ENCODE measurements around the gene CPNE8.

Gene CPNE8

DNA sequence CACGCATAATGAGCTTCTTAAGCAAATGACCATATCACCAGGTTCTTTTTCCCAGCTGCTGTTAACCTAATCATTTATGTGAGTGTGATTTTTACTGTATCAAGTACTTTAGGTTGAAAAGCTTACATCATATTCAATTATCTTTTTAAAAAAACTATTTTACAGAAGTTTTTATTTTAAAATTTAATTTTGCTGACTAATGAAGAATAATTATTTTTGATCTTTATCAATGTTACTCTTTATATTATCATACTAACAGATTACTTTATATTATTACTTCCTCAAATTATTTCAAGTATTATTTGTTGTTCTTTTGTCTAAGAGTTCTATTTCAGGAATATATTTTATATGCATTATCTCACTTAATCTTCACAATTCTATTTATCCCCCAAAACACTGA is 236.3 kb downstream of the CPNE8 start:
- no peak overlapping the region for H3K27ac ChIP-seq
- no peaks in the 10 kb centered on the region for H3K4me1 ChIP-seq
- no peak overlapping the region for H3K4me2 ChIP-seq (ENCODE audit: low read length)
- H3K79me2 ChIP-seq, result no peaks in the 10 kb centered on the region
- no peak overlapping the region for H2AFZ ChIP-seq
- no peak for TF ChIP-seq CTCF (IDR thresholded peaks at IDR 0.05)
- no peaks in the 10 kb centered on the region for H3K9me3 ChIP-seq (ENCODE audit: control insufficient read depth, low read length)
- no peak overlapping the region for H3K4me3 ChIP-seq (ENCODE audit: low read depth, low read length)
- H3K27me3 ChIP-seq (ENCODE audit: control insufficient read depth, insufficient read depth, low read length), result no peaks in the 10 kb centered on the region
- H3K9ac ChIP-seq, result no peak overlapping the region
- no peaks in the 10 kb centered on the region for H3K36me3 ChIP-seq (ENCODE audit: control insufficient read depth, insufficient read depth, low read length)

- H3K4me1 ChIP-seq, result no peaks in the 10 kb centered on the region
- H3K4me3 ChIP-seq (ENCODE audit: low read depth, low read length), result no peak overlapping the region
- no peaks in the 10 kb centered on the region for H3K27me3 ChIP-seq (ENCODE audit: control insufficient read depth, insufficient read depth, low read length)
- H3K79me2 ChIP-seq, result no peaks in the 10 kb centered on the region
- no peaks in the 10 kb centered on the region for H3K9me3 ChIP-seq (ENCODE audit: control insufficient read depth, low read length)
- TF ChIP-seq CTCF (IDR thresholded peaks at IDR 0.05), result no peak
- H3K4me2 ChIP-seq (ENCODE audit: low read length), result no peak overlapping the region
- H3K36me3 ChIP-seq (ENCODE audit: control insufficient read depth, insufficient read depth, low read length), result no peaks in the 10 kb centered on the region
- H3K27ac ChIP-seq, result no peak overlapping the region
- no peak overlapping the region for H3K9ac ChIP-seq
- H2AFZ ChIP-seq, result no peak overlapping the region
These were observed 239.0 kb downstream of the CPNE8 start for GRCh38 chr12:38666425-38666824.

DNA sequence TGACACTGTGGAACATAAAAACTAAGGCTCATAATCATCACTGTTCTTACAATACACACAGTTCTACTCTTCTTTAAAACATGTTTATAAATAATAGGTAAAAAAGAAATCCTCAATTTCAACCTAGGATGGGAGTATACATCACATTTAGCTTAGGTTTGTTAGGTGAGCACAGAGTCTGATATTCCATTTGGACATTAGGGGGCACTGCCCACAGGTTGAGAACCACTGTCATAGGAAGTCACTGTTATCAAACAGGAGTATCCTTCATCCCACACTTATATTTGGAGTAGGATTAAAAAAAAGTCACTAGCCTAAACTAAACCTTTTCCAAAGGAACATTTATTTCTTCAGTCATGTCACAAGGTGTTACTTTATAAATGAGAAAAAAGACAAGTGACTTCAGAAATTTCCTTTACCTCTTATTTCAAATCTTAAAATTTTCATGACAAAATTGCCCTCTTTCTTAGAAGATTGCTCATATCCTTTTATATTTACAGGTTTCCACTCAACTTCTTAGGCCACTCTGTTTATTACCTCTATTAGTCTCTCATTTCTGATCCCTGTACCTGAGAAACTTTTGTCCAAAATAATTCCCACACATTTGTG is 240.6 kb downstream of the CPNE8 start:
- H3K4me2 ChIP-seq (ENCODE audit: low read length), result no peak overlapping the region

DNA sequence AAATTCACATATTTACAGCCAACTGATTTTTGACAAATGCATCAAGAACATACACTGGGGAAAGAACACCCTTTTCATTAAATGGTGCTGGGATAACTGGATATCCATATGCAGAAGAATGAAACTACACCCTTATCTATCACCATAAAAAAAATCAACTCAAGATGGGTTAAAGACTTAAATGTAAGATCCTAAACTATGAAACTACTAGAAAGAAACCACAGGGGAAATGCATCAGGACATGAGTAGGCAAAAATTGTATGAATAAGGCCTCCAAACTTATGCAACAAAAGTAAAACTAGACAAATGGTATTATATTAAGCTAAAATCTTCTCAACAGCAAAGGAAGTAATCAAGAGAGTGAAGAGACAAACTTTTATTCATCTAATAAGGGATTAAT is 242.6 kb downstream of the CPNE8 start:
- no peak for TF ChIP-seq CTCF (IDR thresholded peaks at IDR 0.05)
- H3K4me1 ChIP-seq, result no peaks in the 10 kb centered on the region
- H3K9me3 ChIP-seq (ENCODE audit: control insufficient read depth, low read length), result no peaks in the 10 kb centered on the region
- H3K4me2 ChIP-seq (ENCODE audit: low read length), result no peak overlapping the region
- H3K36me3 ChIP-seq (ENCODE audit: control insufficient read depth, insufficient read depth, low read length), result no peaks in the 10 kb centered on the region
- no peak overlapping the region for H3K4me3 ChIP-seq (ENCODE audit: low read depth, low read length)
- H2AFZ ChIP-seq, result no peak overlapping the region
- no peaks in the 10 kb centered on the region for H3K79me2 ChIP-seq
- H3K27me3 ChIP-seq (ENCODE audit: control insufficient read depth, insufficient read depth, low read length), result no peaks in the 10 kb centered on the region
- H3K27ac ChIP-seq, result no peak overlapping the region
- no peak overlapping the region for H3K9ac ChIP-seq

More for the DNA sequence above, 240.6 kb downstream of the CPNE8 start:
- Histone ChIP-seq H3K4me1 (no peaks in the 10 kb centered on the region), H3K4me3 (ENCODE audit: low read depth, low read length) (no peak overlapping the region), H3K9me3 (ENCODE audit: control insufficient read depth, low read length) (no peaks in the 10 kb centered on the region), H3K9ac (no peak overlapping the region), H3K27me3 (ENCODE audit: control insufficient read depth, insufficient read depth, low read length) (no peaks in the 10 kb centered on the region), H3K27ac (no peak overlapping the region), H3K79me2 (no peaks in the 10 kb centered on the region), H3K36me3 (ENCODE audit: control insufficient read depth, insufficient read depth, low read length) (no peaks in the 10 kb centered on the region), H2AFZ (no peak overlapping the region)
- no peak for TF ChIP-seq CTCF (IDR thresholded peaks at IDR 0.05)

DNA sequence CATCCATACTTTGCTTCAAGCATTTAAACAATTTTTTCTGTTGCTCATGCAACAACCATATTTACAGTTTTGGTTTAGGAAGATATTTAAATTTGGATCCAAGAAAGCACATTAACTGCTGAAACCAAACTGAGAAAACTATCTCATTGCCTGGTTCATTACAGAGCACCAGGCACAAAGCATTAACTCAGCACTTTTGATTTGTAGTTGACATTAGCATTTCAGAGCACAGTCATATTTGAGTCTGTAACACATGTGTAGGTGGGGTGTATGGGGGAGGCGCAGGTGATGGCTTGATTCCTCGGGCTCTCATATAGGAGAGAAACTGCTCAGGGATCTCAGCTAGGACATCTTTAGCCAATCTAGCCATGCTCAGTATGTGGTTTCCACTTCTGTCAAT is 251.7 kb downstream of the CPNE8 start:
- H3K27ac ChIP-seq, result no peak overlapping the region
- H3K79me2 ChIP-seq, result no peaks in the 10 kb centered on the region
- no peak for TF ChIP-seq CTCF (IDR thresholded peaks at IDR 0.05)
- no peak overlapping the region for H3K4me2 ChIP-seq (ENCODE audit: low read length)
- no peak overlapping the region for H3K4me3 ChIP-seq (ENCODE audit: low read depth, low read length)
- H2AFZ ChIP-seq, result no peak overlapping the region
- no peak overlapping the region for H3K9ac ChIP-seq
- H3K36me3 ChIP-seq (ENCODE audit: control insufficient read depth, insufficient read depth, low read length), result no peaks in the 10 kb centered on the region
- no peaks in the 10 kb centered on the region for H3K4me1 ChIP-seq
- no peaks in the 10 kb centered on the region for H3K27me3 ChIP-seq (ENCODE audit: control insufficient read depth, insufficient read depth, low read length)
- H3K9me3 ChIP-seq (ENCODE audit: control insufficient read depth, low read length), result no peaks in the 10 kb centered on the region

Data from parathyroid adenoma (tissue), 2 donors.